SW 1271 (cell line): Measurements from ENCODE around the gene AGBL3.
"Not testable (repeated sequence)": the region's sequence is repeated elsewhere in the genome, so short reads cannot be mapped to it uniquely, and the experiment has no call there.

Experiments
- DNase-seq, 2 experiments: peaks; one replicate each; lab custom pipeline; 2025; lab: John Stamatoyannopoulos, UW

The AGBL3 gene

DNA sequence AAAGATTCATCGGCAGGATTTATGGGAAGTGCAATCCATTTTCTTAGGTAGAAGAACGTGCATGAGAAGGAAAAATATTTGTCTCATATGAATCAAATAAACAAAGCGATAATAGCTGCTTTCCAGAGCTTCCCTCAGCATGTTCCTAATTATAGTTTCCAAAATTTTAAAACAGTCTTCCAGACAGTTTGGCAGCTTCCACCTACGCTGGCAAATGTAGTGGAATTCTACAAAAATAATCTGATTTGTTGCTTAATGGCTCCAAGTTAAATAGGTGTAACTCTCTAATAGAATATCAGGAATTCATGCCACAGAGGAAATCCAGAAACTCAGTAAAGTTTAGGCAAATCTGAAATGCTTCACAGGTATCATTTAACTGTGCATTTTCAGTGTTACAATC lies 23.3 kb upstream of the AGBL3 start:
- no peak for DNase-seq

DNA sequence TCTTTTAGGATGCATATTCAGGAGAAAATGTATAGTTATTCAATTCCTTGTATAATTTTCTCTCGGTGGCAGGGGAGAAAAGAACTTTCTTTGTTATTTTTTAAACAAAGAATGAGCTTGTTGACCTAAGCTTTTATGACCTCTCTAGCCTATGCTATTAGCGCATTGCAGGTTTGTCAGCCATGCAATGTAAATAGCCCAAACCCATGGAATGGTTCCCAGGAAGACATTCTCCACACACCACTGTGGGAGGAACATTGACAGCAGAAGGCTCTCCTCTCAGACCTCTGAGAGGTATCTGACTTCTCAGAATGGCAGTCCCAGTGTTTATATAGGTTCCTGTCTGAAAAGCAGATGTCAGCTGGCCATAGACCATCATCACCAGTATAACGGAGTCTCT lies 19.6 kb upstream of the AGBL3 start:
- no peak for DNase-seq

DNA sequence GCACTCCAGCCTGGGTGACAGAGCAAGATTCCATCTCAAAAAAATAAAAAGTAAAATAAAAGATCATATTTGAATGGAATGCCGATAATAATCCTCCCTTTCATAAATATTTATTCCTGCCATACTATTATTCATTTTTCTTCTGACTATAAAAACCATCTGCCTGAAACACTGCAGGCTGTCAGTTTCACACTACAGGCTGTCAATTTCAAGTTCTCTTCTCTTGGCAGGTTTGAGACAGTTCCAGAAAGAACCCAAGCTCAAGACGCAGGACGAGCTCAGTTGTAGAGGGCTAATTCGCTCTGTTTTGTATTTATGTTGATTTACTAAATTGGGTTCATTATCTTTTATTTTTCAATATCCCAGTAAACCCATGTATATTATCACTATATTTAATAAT lies 18.2 kb upstream of the AGBL3 start:
- DNase-seq: no peak

DNA sequence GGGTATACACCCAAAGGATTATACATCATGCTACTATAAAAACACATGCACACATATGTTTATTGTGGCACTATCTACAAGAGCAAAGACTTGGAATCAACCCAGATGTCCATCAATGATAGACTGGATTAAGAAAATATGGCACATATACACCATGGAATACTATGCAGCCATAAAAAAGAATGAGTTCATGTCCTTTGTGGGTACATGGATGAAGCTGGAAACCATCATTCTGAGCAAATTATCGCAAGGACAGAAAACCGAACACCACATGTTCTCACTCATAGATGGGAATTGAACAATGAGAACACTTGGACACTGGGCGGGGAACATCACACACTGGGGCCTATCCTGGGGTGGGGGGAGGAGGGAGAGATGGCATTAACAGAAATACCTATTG lies 4.7 kb upstream of the AGBL3 start:
- not testable (repeated sequence) for DNase-seq

DNA sequence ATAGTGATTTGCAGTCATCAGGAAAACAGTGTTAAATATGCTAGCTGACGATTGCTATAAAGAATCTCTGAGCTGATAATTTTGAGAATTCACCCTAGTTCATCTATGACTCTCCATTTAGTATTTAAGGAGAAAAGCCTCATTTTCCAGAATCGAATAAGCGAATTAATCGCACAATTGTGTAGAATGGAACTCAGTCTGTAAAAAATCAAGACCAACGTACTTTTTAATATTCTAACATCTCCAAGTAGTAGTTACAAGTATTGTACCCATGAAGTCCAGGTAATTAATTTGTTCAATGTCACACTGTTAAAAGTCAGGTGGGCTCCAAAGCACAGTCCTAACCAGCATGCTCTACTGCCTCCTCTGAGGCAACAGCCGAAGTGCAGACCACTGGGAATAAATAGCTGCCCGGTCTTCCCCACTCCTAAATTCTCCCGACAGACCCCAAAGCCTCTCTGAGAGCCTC lies 380 bp upstream of the AGBL3 start:
- DNase-seq: no peak

DNA sequence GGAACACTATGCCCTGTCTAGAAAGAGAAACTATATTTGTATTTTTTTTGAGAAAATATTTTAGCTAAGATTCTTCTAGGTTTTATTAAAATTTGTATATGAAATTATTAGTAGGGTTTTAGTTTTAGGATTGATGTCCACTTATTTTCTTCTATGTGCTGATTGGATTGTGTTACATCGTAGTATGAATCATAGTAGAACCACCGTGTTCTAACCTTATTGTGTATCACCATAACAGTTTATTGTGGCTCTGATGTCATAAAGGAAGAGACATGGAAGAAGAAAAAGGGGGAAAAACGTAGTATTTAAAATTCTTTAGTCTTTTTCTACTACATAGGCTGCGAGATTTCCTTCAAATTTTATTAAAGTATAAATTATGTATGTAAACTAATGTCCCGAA lies 1.9 kb downstream of the AGBL3 start:
- DNase-seq: no peak

DNA sequence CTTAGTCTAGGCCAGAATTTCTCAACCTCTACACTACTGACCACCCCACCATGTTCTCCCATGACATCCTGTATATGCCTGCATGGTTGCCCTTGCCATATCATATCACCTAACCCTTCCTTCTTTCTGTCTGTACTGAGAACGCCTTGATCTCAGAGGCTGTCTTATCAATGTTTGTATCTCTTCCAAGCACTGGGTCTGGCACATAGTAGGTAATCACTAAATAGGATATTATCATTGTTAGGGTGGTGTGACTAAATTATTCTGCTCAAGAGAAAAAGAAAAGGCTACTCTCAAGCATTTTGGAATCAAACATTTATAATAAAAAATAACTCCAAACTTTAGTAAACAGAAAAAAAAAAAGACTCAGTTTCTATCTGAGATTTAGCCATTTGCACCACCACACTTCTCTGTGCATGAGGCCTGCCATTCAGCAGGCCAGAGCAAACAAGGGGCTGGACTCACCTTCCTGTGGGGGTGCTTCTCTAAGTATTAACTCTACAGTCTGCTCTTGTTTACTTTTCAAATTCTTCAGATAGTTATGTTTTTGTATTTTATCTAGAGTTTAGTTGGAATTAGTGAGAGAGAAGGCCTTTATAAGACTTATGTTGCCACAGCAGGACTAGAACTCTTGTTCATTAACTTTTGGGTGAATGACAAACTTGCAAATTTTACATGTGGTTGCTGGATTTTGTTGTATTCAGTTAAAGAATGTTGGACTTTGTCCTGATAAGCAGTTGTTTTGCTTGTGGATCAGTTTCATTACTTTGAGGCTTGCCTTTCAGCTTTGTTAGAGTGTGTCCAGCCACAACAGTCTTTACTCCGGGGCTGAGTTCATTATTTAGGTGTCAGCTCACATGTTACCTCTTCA lies 5.4 kb downstream of the AGBL3 start:
- no peak for DNase-seq

DNA sequence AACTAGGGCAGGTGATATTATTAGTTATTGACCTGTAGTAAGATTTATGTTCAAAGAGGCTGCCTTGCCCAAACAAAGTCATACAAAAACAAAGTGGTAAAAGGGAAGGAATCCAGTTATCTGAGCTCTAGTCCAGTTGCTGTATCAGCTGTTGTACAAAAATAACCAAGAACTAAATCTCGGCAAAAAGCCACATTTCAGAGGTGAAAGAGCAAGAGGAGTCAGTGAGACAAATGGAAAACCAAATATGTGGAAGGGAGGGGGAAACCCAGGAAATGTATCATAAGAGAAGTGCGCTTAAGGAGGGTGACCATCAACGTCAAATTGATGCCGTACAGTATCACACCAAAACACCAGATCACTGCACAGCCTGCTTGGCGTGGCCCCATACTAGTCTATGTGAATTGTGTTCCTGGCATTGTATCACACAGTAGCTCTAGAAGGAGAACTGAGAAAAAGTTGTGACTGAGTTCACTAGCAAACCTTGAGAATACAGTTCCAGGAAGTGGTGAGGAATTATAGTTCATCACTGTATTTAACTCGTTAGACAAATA lies 6.4 kb downstream of the AGBL3 start:
- no peak for DNase-seq

DNA sequence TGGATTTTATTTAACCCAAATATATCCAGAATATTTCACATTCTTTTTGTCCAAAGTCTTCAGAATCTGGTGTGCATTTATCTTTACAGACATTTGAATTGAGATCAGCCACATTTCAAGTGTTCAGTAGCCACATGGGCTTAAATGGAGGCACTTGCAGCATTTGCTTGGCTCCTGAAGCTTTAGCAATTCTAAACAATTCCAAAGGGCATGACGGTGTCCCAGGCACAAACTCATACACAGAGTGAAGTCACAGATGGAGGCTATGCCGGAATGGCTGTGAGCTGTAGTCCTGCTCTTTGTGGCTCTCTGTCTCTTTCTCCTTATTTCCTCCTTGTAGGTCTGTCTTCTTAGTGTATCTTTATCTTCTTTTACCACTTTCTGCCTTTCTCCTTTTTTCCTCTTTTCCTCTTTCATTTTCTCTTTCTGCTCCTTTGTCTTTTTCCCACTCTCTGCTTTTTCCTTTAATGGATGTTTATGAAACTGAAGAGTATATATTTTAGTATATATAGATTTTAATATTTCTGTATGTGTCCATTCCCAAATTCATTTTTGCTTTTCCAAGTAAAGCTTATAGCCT lies 7.7 kb downstream of the AGBL3 start:
- DNase-seq: no peak

DNA sequence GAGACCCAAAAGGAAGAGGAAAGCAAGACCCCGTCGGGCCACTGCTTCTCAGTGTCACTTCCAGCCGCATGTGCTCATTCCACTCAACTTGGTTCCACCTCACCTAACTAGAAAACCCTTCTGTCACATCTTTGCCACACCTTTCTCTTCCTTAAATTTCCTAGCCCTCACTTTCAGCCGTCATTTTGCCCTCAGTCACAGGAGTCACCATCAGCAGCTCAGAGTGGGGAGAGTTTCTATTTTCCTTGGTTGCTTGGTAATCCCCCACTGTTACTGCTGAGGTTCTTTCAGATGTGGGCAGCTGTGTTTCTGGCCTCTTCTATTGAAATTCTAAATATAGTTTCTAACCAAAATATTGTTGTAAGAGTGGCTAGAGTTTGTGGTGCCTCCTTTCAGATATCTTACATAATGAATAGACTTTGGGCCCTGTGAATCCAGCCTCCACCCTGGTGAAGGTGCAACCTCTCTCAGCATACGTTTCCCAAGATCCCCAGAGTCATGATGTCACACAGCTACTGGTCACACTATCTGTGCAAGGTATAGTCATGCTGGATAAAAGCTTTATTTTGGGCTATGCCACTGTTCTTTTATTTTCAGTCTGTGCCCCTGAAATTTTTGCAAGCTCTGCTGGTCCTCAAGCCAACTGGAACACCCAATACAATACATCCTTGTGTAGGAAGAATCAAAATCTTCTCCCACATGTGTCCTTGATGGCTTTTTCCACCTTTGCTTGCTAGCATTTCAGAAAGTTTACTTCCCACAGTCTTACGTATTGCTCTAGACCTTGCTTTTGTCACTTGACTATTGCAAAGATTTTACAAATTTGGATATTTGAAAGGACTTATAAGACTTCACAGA lies 9.2 kb downstream of the AGBL3 start:
- no peak for DNase-seq

DNA sequence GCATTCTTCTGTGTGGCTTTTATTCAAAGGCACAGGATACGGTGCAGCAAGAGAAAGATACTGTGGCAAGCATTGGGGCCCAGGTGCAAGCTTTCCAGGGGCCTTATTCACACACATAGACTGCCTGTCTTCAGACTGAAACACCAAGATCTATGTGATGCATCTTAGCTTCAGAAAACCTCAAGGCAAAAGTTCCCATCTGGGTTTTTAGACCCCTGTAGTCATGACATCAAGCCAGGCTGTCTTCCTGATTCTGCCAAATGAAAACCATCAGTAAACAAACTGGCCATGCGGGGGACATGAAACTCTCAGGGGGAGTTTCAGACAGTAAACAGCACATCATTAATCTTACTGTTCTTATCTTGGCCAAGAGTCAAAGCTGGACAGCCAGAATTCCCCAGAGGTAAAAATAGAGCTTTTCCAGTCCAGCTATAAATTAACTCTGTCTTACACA lies 9.8 kb downstream of the AGBL3 start:
- DNase-seq: no peak

DNA sequence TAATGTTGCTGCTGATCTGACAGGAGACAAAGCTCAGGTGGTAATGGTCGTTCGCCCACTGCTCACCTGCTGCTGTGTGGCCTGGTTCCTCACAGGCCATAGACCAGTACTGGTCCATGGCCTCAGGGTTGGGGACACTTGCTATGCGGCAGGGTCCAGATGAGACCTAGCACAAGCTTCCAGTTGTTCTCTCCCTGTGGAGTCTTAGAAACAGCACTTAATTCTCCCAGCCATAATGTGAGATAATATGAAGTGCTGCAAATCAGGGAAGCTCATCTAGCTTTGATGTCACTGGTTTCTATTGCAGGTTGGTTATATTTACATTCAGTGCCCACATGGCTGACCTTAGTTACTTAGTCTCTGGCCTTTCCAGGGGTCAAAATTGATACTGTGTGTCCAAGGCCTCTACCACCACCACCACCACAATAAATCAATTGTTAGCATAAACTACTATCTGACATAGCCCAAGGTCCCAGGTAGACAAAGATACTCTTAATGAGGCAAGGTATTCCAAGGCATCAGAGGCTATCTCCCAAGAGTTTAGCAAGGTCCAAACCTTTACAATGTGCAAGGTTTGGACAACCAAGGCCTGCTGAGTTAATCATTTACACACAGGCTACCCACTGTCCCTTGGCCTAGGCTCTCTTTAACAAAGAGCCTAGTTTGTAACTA lies 11.0 kb downstream of the AGBL3 start:
- DNase-seq: no peak

DNA sequence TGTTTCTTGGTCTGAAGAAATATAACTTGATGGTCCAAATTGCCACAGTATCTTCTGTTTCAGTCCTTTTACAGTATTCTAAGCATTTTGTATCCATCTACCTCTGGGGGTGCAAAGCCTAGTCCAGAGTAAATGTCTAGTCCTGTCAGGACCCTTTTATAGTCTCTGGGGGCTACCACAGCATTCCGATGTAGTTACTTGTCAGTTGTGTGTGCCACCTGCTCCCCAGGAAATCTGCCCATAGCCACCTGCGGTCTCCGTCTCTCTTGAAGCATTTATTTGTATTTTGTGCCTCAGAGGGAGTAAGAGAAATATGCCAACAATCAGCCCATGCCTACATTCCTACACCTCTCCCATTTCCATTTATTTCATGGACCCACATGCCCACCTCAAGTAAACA lies 12.8 kb downstream of the AGBL3 start:
- DNase-seq: no peak

DNA sequence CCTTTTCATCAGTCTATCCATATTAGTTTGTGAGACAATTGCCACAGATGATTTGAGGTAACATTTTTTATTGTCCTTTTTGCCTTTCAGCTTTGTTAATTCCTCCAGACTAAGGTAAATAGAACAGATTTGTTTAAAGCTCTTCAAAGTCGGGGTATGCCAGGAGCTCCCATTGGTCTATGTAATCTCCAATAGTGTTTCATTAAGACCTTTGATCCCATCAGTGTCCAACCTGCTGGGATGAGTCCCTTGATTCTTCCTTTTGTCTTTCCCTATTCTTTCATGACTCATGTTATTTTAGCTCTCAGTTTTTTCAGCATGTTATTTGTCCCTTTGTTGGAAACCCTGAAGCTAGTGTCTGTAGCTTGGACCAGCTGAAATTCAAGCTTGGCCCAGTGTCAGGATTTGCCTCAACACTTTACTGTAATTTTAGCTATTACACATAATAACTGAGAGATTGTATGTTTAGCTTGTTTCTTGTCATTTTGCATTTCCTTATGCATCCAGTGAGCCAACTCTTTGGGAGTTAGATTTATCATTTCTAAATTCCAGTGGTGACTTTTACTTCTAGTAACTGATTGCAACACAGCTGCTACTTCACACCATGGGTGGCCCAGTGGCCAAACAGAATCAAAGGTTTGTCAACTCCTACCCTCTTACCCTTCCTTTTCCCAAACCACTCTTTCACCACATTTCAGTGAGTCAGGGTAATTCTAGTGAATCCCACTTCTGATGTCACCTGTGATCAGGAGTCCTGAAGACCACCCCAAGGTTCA lies 15.3 kb downstream of the AGBL3 start:
- no peak for DNase-seq

DNA sequence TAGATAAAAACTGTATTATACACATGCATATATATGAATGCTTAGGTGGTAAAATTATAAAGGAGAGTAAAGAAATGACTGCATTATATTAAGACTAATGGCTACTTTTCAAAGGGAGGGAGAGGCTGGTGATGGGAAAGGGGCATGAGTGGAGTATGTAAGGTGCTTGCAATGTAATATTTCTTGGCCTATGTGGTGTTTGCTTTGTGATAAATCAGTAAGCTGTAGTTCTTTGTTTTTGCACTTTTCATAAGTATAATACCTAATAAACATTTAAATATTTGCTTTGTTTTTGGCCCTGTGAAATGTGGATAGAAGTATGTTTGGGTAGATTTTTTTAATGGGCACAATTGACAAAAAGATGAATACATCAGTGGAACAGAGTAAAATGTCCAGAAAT lies 25.9 kb downstream of the AGBL3 start:
- DNase-seq: no peak

DNA sequence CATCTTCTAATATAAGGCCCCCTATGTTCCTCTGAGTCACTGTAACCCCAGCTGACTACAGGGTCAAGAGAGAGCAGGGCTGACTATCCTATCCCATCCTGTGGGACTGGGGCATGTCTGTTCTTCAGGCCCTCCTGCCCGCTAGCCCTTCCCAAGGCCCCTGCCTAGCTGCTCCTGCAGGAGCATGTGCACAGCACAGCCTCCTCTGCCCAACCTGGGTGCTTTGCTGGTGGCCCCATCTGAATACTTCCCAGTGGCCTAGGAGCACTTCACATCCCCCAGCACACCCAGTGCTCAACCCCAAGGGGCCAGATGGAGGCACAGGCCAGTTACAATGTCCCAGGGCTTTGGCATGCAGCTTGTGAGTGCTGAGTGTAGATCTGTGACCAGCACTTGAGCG lies 37.3 kb downstream of the AGBL3 start:
- no peak for DNase-seq

DNA sequence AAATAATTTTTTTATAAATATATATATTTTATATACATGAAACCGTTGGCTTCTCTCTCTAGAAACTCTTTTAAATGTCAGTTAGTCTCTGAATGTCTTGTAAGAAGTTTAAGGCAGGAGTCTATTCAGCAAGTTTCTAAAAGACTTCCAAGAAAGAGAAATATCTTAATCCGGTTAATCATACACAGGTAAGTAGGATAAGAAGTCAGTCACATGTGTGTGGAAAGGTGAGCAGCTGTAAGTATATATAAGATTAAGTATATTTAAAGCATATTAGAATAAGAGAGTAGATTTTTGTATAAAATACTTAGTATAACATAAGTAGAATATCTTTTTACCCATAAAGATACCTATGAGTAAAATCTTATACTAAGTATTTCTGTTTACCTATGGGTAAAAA lies 48.9 kb downstream of the AGBL3 start:
- no peak for DNase-seq

DNA sequence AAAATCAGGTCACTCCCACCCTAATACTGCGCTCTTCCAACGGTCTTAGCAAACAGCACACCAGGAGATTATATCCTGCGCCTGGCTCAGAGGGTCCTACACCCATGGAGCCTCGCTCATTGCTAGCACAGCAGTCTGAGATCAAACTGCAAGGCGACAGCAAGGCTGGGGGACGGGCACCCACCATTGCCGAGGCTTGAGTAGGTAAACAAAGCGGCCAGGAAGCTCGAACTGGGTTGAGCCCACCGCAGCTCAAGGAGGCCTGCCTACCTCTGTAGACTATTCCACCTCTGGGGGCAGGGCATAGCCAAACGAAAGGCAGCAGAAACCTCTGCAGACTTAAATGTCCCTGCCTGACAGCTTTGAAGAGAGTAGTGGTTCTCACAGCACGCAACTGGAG lies 80.7 kb downstream of the AGBL3 start:
- DNase-seq: not testable (repeated sequence)

DNA sequence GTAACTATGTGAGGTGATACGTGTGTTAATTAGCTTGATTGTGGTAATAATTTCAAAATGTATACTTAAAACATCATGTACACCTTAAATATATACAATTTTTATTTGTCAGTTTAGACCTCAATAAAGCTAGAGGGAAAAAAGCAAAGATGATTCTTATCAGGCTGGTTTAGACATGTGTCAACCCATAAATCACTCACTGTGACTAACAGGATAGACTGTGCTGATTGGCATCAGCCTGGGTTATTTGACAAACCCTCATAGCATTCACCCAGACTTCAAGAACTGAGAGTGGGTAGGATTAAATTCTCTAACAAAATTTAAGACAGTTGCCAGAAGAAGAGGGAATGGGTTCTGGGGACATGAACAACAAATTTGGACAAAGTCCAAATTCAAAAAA lies 87.8 kb downstream of the AGBL3 start:
- DNase-seq: no peak

DNA sequence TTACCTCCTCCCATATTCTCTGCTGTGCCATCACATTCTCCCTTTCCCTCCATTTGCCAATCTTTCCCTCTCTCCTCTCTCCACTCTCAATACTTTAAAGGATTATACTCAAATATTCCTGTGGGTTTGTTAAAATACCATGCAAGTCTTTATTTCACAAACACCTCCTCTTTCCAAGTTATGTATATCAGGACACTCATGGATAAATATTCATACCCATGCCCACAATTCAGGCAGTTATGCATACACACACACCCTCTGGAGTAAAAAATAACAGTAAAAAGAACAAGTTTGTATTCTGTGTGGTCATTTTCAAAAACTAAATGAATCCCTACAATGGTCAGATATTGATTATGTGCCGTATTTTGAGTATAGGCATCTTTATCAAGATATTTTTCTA lies 88.2 kb downstream of the AGBL3 start:
- no peak for DNase-seq

DNA sequence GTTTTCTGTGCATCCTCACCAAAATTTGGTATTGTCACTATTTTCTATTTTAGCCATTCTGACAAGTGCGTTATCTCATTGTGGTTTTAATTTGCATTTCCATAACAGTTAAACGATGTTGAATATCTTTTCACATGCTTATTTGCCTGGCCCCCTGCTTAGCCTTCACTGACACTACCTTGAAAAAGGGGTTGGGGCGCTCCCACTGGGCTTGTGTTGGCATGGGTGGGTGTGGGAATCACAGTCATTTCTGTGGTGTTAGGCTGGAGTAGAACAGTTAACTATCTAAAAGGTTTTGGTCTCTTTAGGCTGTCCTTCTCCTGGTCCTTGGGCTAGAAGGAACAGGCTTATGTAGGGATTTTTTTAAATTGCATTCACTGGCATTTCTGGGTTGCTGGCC lies 89.4 kb downstream of the AGBL3 start:
- no peak for DNase-seq
